Lower leg skin (tissue), 3 donors: ENCODE results near the gene RAB11FIP4.

Experiments
- POLR2A ChIP-seq, 2 donors: fragments of 450-650 bp; IDR thresholded peaks; one replicate each; pipeline ENCODE4 v1.6.1; 2016 to 2017; ENCODE audit warnings: antibody characterized with exemption in 2 of 2, mild to moderate bottlenecking in 1 of 2, moderate library complexity in 1 of 2
- TF ChIP-seq, protein P1 (sequence below), 3 donors: fragments of 450-650 bp; IDR thresholded peaks; one replicate each; pipeline ENCODE4 v1.5.1; 2016; ENCODE audit warnings: antibody characterized with exemption in 3 of 3, mild to moderate bottlenecking in 3 of 3, moderate library complexity in 2 of 3

DNA sequence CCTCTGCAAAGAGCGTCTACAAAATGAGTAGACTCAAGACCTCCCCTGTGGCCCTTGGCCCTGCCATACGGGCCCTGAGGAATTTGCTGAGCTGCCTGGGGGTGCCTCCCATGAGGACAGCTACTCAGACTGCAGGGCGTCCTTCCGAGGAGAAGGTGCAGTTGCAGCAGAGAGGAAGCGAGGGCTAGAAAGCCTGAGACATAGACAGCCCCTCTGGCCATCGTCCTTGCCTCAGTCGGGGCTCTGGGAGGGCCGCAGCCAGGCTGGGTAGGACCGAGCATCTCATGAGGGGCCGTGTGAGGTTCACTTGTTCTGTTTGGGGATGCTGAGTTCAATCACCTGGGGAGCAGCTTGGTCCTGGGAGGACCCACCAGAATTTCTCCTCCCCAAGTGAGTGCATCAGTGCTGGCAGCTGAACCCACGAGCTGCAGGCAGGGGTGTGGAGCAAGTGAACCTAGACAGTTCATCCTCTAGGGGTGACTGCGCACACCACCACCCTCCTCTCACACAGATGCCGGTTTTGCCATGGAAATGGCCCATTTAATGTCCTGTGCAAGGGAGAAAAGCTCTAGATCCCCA, 20.3 kb downstream of the RAB11FIP4 start:
- TF ChIP-seq, protein P1, sequence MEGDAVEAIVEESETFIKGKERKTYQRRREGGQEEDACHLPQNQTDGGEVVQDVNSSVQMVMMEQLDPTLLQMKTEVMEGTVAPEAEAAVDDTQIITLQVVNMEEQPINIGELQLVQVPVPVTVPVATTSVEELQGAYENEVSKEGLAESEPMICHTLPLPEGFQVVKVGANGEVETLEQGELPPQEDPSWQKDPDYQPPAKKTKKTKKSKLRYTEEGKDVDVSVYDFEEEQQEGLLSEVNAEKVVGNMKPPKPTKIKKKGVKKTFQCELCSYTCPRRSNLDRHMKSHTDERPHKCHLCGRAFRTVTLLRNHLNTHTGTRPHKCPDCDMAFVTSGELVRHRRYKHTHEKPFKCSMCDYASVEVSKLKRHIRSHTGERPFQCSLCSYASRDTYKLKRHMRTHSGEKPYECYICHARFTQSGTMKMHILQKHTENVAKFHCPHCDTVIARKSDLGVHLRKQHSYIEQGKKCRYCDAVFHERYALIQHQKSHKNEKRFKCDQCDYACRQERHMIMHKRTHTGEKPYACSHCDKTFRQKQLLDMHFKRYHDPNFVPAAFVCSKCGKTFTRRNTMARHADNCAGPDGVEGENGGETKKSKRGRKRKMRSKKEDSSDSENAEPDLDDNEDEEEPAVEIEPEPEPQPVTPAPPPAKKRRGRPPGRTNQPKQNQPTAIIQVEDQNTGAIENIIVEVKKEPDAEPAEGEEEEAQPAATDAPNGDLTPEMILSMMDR (IDR thresholded peaks at IDR 0.05), result no peak
- TF ChIP-seq POLR2A (IDR thresholded peaks at IDR 0.05), result no peak
